Thoracic aorta (tissue), 2 donors: ENCODE measurements around the gene NDEL1. TPM values are rescaled to one million over a fixed set of nuclear protein-coding genes. Genes with fewer than 3 reads are reported as not detected.

Source experiments
- ATAC-seq: fragments of 150-250 bp; one replicate; pipeline ENCODE4 v1.8.0; 2017; ENCODE audit warnings: low read depth; ENCODE audit not compliant: insufficient number of reproducible peaks, low FRiP score
- DNase-seq: peaks from one replicate; pipeline ENCODE4 v3.0.0-alpha.2; 2020; ENCODE audit warnings: low spot score
- H3K27ac ChIP-seq, 2 donors: fragments of 200-600 bp; sonication (generic); 1 replicate in 1 of 2; 2 replicates in 1 of 2; pipeline ENCODE4 v1.5.1; 2016; ENCODE audit warnings: mild to moderate bottlenecking in 2 of 2, moderate library complexity in 2 of 2
- H3K27me3 ChIP-seq: fragments of 200-600 bp; sonication (generic); replicated peaks from 2 replicates; pipeline ENCODE4 v1.6.0; 2016; ENCODE audit warnings: mild to moderate bottlenecking; ENCODE audit not compliant: insufficient read depth
- H3K36me3 ChIP-seq: fragments of 200-600 bp; sonication (generic); one replicate; pipeline ENCODE4 v1.5.1; 2016
- H3K4me1 ChIP-seq, 2 donors: fragments of 200-600 bp; sonication (generic); 1 replicate in 1 of 2; 2 replicates in 1 of 2; pipeline versions ENCODE4 v1.5.1 to v1.6.0; 2016; ENCODE audit warnings: low read depth in 2 of 2, mild to moderate bottlenecking in 1 of 2; ENCODE audit not compliant: control insufficient read depth in 1 of 2
- H3K4me3 ChIP-seq: fragments of 200-600 bp; sonication (generic); 2 replicates; pipeline ENCODE4 v1.5.1; 2016; ENCODE audit warnings: mild to moderate bottlenecking
- H3K9me3 ChIP-seq: fragments of 200-600 bp; sonication (generic); 2 replicates; pipeline ENCODE4 v1.5.1; 2016
- CTCF ChIP-seq: fragments of 200-600 bp; sonication (generic); IDR thresholded peaks from one replicate; pipeline ENCODE4 v1.5.1; 2019; ENCODE audit warnings: antibody characterized with exemption
- total RNA-seq, 2 donors: library from RNA; depleted of rRNA; stranded (reverse); fragments of >200 nt; gene quantifications; one replicate each; pipeline versions ENCODE4 v1.1.0 to v1.2.3, GENCODE V29; 2016

Gene NDEL1
- total RNA-seq, 2 donors from 2014 or later, result 110 to 113 TPM

- peaks cover 14 to 25% of the 10 kb centered on the region in 2 donors for H3K4me1 ChIP-seq
- H3K27ac ChIP-seq, result peak overlapping the region in 1 of 2 donors; percentile 24
- H3K4me3 ChIP-seq, result no peak overlapping the region
- peaks cover 43% of the 10 kb centered on the region for H3K36me3 ChIP-seq
- no peaks in the 10 kb centered on the region for H3K27me3 ChIP-seq
- no peaks in the 10 kb centered on the region for H3K9me3 ChIP-seq
- DNase-seq, result no peak
- TF ChIP-seq CTCF, result no peak
- no peak for ATAC-seq
Observed at GRCh38 chr17:8459107-8459506, 23.4 kb downstream of the NDEL1 start.

GRCh38 chr17:8459831-8460230 lies 24.1 kb downstream of the NDEL1 start:
- H3K27me3 ChIP-seq, result no peaks in the 10 kb centered on the region
- DNase-seq, result no peak
- H3K4me3 ChIP-seq, result no peak overlapping the region
- ATAC-seq, result no peak
- peaks cover 43% of the 10 kb centered on the region for H3K36me3 ChIP-seq
- no peak for TF ChIP-seq CTCF
- H3K4me1 ChIP-seq, result peaks cover 14 to 29% of the 10 kb centered on the region in 2 donors
- H3K9me3 ChIP-seq, result no peaks in the 10 kb centered on the region
- H3K27ac ChIP-seq, result no peak overlapping the region

GRCh38 chr17:8462564-8462963 lies 26.9 kb downstream of the NDEL1 start:
- no peaks in the 10 kb centered on the region for H3K27me3 ChIP-seq
- H3K27ac ChIP-seq, result peak overlapping the region; percentile 52 to 73
- H3K4me3 ChIP-seq, result no peak overlapping the region
- DNase-seq (no peak), ATAC-seq (no peak)
- TF ChIP-seq CTCF, result no peak
- H3K36me3 ChIP-seq, result peaks cover 26% of the 10 kb centered on the region
- no peaks in the 10 kb centered on the region for H3K9me3 ChIP-seq
- H3K4me1 ChIP-seq, result peaks cover 30 to 57% of the 10 kb centered on the region in 2 donors

- H3K27me3 ChIP-seq, result no peaks in the 10 kb centered on the region
- TF ChIP-seq CTCF, result no peak
- H3K27ac ChIP-seq, result peak overlapping the region; percentile 53 to 73
- peak; percentile 70 for ATAC-seq
- no peak overlapping the region for H3K4me3 ChIP-seq
- no peaks in the 10 kb centered on the region for H3K9me3 ChIP-seq
- peaks cover 21% of the 10 kb centered on the region for H3K36me3 ChIP-seq
- H3K4me1 ChIP-seq, result peaks cover 36 to 62% of the 10 kb centered on the region in 2 donors
- no peak for DNase-seq
Observed at GRCh38 chr17:8463099-8463498, 27.4 kb downstream of the NDEL1 start.

GRCh38 chr17:8464941-8465340 lies 29.3 kb downstream of the NDEL1 start:
- H3K27me3 ChIP-seq, result no peaks in the 10 kb centered on the region
- DNase-seq (no peak), ATAC-seq (no peak)
- H3K27ac ChIP-seq, result peak overlapping the region; percentile 53 to 73
- H3K9me3 ChIP-seq, result no peaks in the 10 kb centered on the region
- peaks cover 46 to 80% of the 10 kb centered on the region in 2 donors for H3K4me1 ChIP-seq
- peaks cover 19% of the 10 kb centered on the region for H3K36me3 ChIP-seq
- no peak for TF ChIP-seq CTCF
- H3K4me3 ChIP-seq, result no peak overlapping the region
